Liver (tissue), 9 donors: ENCODE results near the gene IQCE. TPM values are rescaled to one million over a fixed set of nuclear protein-coding genes. Genes with fewer than 3 reads are reported as not detected.

Experiments
- DNase-seq: peaks from one replicate; pipeline ENCODE4 v3.0.0-alpha.2; 2017; ENCODE audit warnings: low spot score
- H3K27ac ChIP-seq, 2 donors: one replicate each; pipeline ENCODE4 v1.7.0; 2013; ENCODE audit warnings: inconsistent platforms in 2 of 2, low read length in 2 of 2, control low read depth in 1 of 2, low read depth in 1 of 2, mild to moderate bottlenecking in 1 of 2
- H3K27me3 ChIP-seq, 4 donors: one replicate each; pipeline versions ENCODE4 v1.6.1 to v1.7.0; 2013; ENCODE audit warnings: low read length in 3 of 4, inconsistent platforms in 1 of 4, mild to moderate bottlenecking in 1 of 4, moderate library complexity in 1 of 4; ENCODE audit not compliant: control insufficient read depth in 4 of 4, insufficient read depth in 4 of 4
- H3K36me3 ChIP-seq, 4 donors: one replicate each; pipeline versions ENCODE4 v1.6.1 to v1.7.0; 2013; ENCODE audit warnings: low read length in 3 of 4, mild to moderate bottlenecking in 3 of 4, low read depth in 1 of 4, moderate library complexity in 1 of 4; ENCODE audit not compliant: control insufficient read depth in 4 of 4, insufficient read depth in 3 of 4
- H3K4me1 ChIP-seq, 4 donors: one replicate each; pipeline versions ENCODE4 v1.6.1 to v1.7.0; 2013; ENCODE audit warnings: low read length in 3 of 4, mild to moderate bottlenecking in 3 of 4, moderate library complexity in 1 of 4; ENCODE audit not compliant: control insufficient read depth in 4 of 4, insufficient read depth in 4 of 4
- H3K4me3 ChIP-seq, 3 donors: one replicate each; pipeline versions ENCODE4 v1.6.1 to v1.7.0; 2013; ENCODE audit warnings: low read length in 3 of 3, control low read depth in 1 of 3, low read depth in 1 of 3, mild to moderate bottlenecking in 1 of 3
- H3K9ac ChIP-seq, 2 donors: one replicate each; pipeline ENCODE4 v1.7.0; 2013; ENCODE audit warnings: low read length in 2 of 2, mild to moderate bottlenecking in 2 of 2, moderate library complexity in 2 of 2, control low read depth in 1 of 2, low read depth in 1 of 2
- H3K9me3 ChIP-seq, 4 donors: one replicate each; pipeline versions ENCODE4 v1.6.1 to v1.7.0; 2013; ENCODE audit warnings: low read length in 3 of 4; ENCODE audit not compliant: control insufficient read depth in 4 of 4
- CTCF ChIP-seq: fragments of 150-350 bp; IDR thresholded peaks from 2 replicates; pipeline ENCODE4 v1.5.1; 2017; ENCODE audit warnings: improper control_type of control experiment, low read depth, low read length; ENCODE audit not compliant: missing input control
- EGR1 ChIP-seq, 2 donors: IDR thresholded peaks; 2 replicates each; pipeline ENCODE4 v1.6.1; 2016 to 2018; ENCODE audit warnings: antibody characterized with exemption in 2 of 2, low read depth in 2 of 2
- FOXA1 ChIP-seq: IDR thresholded peaks from 2 replicates; pipeline ENCODE4 v1.6.1; 2016; ENCODE audit warnings: antibody characterized with exemption
- FOXA2 ChIP-seq: IDR thresholded peaks from 2 replicates; pipeline ENCODE4 v1.6.1; 2016; ENCODE audit warnings: antibody characterized with exemption
- GABPA ChIP-seq, 2 donors: IDR thresholded peaks in 1 of 2; conservative IDR thresholded peaks in 1 of 2; 2 replicates each; pipeline ENCODE4 v1.6.1; 2016; ENCODE audit warnings: antibody characterized with exemption in 2 of 2, mild to moderate bottlenecking in 1 of 2, moderate library complexity in 1 of 2
- HNF4A ChIP-seq, 2 donors: conservative IDR thresholded peaks; 2 replicates each; pipeline ENCODE4 v1.6.1; 2016; ENCODE audit warnings: antibody characterized with exemption in 2 of 2, mild to moderate bottlenecking in 2 of 2
- HNF4G ChIP-seq: IDR thresholded peaks from 2 replicates; pipeline ENCODE4 v1.6.1; 2016; ENCODE audit warnings: antibody characterized with exemption
- JUND ChIP-seq, 2 donors: IDR thresholded peaks; 2 replicates each; pipeline ENCODE4 v1.6.1; 2016; ENCODE audit warnings: antibody characterized with exemption in 2 of 2
- NR2F2 ChIP-seq: IDR thresholded peaks from 2 replicates; pipeline ENCODE4 v1.6.1; 2016; ENCODE audit warnings: antibody characterized with exemption
- RAD21 ChIP-seq, 2 donors: IDR thresholded peaks; 2 replicates each; pipeline ENCODE4 v1.6.1; 2016; ENCODE audit warnings: antibody characterized with exemption in 2 of 2, mild to moderate bottlenecking in 2 of 2
- RXRA ChIP-seq, 2 donors: IDR thresholded peaks; 2 replicates each; pipeline ENCODE4 v1.6.1; 2017 to 2018; ENCODE audit warnings: antibody characterized with exemption in 2 of 2, mild to moderate bottlenecking in 1 of 2
- SP1 ChIP-seq: IDR thresholded peaks from 2 replicates; pipeline ENCODE4 v1.6.1; 2018; ENCODE audit warnings: antibody characterized with exemption, mild to moderate bottlenecking
- TAF1 ChIP-seq: conservative IDR thresholded peaks from 2 replicates; pipeline ENCODE4 v1.6.1; 2016; ENCODE audit warnings: antibody characterized with exemption, mild to moderate bottlenecking
- YY1 ChIP-seq: IDR thresholded peaks from 2 replicates; pipeline ENCODE4 v1.6.1; 2016; ENCODE audit warnings: antibody characterized with exemption, mild to moderate bottlenecking
- WGBS: extraction: QIAGEN DNeasy Blood & Tissue Kit; methylation state at CpG from one replicate; pipeline ENCODE4 v1.1.7; 2013; 5-methylcytosine and 5-hydroxymethylcytosine counted together
- polyA plus RNA-seq, 2 donors: library from polyadenylated mRNA; stranded (reverse) in 1 of 2; unstranded in 1 of 2; fragments of 200-250 nt in 1 of 2; fragments of >200 nt in 1 of 2; fragmentation: Nextera tagmentation in 1 of 2; extraction: Ambion mirVana in 1 of 2; gene quantifications; one replicate each; pipeline versions ENCODE4 v1.2.1 to v1.2.3, GENCODE V29; 2013 to 2015
- total RNA-seq, 2 donors: library from RNA; depleted of rRNA; stranded (reverse); fragments of >200 nt; gene quantifications; one replicate each; pipeline ENCODE4 v1.2.3, GENCODE V29; 2014
- TF ChIP-seq, protein P1 (sequence below): IDR thresholded peaks from 2 replicates; pipeline ENCODE4 v1.6.1; 2016; ENCODE audit warnings: antibody characterized with exemption
- TF ChIP-seq, protein P2 (sequence below): IDR thresholded peaks from 2 replicates; pipeline ENCODE4 v1.6.1; 2016; ENCODE audit warnings: antibody characterized with exemption
- TF ChIP-seq, protein P3 (sequence below): IDR thresholded peaks from 2 replicates; pipeline ENCODE4 v1.6.1; 2016; ENCODE audit warnings: antibody characterized with exemption
- TF ChIP-seq, protein P4 (sequence below): IDR thresholded peaks from 2 replicates; pipeline ENCODE4 v1.6.1; 2016; ENCODE audit warnings: antibody characterized with exemption, mild to moderate bottlenecking
- donor health status: healthy.
- donor health status: healthy.
- donor health status: healthy.
- donor health status: healthy.
- donor health status: healthy.

Gene IQCE
- total and polyA plus RNA-seq, 4 donors = 2.1 to 5.9 (median 3.6) TPM

DNA sequence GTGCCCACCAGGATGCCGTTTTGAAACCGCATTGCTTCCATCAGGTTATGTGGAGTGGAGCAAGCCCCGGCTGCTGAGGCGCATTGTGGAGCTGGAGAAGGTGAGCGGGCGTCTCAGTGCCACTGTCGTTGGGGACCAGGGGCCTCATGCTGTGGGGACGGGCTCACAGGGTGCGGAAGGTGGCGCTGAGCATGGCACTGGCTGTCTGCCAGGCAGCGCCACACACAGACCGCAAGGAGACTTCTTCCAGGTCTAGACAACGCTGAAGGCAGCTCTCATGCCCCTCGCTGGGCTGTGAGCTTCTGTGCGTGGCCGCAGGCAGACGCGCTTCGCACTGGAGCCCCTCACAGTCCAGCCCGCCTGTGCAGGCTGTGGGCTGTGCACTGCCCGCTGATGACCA is 29.0 kb downstream of the IQCE start:
- Histone ChIP-seq H3K9me3 (no peaks in the 10 kb centered on the region), H3K27me3 (no peaks in the 10 kb centered on the region), H3K4me1 (no peaks in the 10 kb centered on the region), H3K4me3 (no peak overlapping the region), H3K36me3 (peaks cover 5 to 16% (median 8%) of the 10 kb centered on the region in 4 donors), H3K9ac (no peak overlapping the region), H3K27ac (no peak overlapping the region)
- TF ChIP-seq TAF1 (no peak), YY1 (no peak), CTCF (no peak), HNF4G (no peak), HNF4A (conservative IDR thresholded peaks at IDR 0.05) (no peak), FOXA2 (no peak), NR2F2 (no peak), JUND (IDR thresholded peaks at IDR 0.05) (no peak), GABPA (IDR thresholded peaks at IDR 0.05 in 1 of 2, conservative IDR thresholded peaks at IDR 0.05 in 1 of 2) (no peak), RXRA (IDR thresholded peaks at IDR 0.05) (no peak), RAD21 (IDR thresholded peaks at IDR 0.05) (no peak), EGR1 (IDR thresholded peaks at IDR 0.05; ENCODE audit: low read depth in 2 of 2) (no peak), FOXA1 (no peak), SP1 (no peak)
- TF ChIP-seq, protein P1, sequence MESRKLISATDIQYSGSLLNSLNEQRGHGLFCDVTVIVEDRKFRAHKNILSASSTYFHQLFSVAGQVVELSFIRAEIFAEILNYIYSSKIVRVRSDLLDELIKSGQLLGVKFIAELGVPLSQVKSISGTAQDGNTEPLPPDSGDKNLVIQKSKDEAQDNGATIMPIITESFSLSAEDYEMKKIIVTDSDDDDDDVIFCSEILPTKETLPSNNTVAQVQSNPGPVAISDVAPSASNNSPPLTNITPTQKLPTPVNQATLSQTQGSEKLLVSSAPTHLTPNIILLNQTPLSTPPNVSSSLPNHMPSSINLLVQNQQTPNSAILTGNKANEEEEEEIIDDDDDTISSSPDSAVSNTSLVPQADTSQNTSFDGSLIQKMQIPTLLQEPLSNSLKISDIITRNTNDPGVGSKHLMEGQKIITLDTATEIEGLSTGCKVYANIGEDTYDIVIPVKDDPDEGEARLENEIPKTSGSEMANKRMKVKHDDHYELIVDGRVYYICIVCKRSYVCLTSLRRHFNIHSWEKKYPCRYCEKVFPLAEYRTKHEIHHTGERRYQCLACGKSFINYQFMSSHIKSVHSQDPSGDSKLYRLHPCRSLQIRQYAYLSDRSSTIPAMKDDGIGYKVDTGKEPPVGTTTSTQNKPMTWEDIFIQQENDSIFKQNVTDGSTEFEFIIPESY = no peak
- TF ChIP-seq, protein P2, sequence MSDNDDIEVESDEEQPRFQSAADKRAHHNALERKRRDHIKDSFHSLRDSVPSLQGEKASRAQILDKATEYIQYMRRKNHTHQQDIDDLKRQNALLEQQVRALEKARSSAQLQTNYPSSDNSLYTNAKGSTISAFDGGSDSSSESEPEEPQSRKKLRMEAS = no peak
- TF ChIP-seq, protein P3, sequence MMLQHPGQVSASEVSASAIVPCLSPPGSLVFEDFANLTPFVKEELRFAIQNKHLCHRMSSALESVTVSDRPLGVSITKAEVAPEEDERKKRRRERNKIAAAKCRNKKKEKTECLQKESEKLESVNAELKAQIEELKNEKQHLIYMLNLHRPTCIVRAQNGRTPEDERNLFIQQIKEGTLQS = no peak
- TF ChIP-seq, protein P4, sequence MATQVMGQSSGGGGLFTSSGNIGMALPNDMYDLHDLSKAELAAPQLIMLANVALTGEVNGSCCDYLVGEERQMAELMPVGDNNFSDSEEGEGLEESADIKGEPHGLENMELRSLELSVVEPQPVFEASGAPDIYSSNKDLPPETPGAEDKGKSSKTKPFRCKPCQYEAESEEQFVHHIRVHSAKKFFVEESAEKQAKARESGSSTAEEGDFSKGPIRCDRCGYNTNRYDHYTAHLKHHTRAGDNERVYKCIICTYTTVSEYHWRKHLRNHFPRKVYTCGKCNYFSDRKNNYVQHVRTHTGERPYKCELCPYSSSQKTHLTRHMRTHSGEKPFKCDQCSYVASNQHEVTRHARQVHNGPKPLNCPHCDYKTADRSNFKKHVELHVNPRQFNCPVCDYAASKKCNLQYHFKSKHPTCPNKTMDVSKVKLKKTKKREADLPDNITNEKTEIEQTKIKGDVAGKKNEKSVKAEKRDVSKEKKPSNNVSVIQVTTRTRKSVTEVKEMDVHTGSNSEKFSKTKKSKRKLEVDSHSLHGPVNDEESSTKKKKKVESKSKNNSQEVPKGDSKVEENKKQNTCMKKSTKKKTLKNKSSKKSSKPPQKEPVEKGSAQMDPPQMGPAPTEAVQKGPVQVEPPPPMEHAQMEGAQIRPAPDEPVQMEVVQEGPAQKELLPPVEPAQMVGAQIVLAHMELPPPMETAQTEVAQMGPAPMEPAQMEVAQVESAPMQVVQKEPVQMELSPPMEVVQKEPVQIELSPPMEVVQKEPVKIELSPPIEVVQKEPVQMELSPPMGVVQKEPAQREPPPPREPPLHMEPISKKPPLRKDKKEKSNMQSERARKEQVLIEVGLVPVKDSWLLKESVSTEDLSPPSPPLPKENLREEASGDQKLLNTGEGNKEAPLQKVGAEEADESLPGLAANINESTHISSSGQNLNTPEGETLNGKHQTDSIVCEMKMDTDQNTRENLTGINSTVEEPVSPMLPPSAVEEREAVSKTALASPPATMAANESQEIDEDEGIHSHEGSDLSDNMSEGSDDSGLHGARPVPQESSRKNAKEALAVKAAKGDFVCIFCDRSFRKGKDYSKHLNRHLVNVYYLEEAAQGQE = no peak
- no peak for DNase-seq
- 97% methylated on average over 21 of the region's 21 CpGs for WGBS
